Esophagus squamous epithelium (tissue), 5 donors: ENCODE results near the gene EHBP1. TPM values are rescaled to one million over a fixed set of nuclear protein-coding genes. Genes with fewer than 3 reads are reported as not detected.

Source experiments
- DNase-seq: peaks from one replicate; lab custom pipeline; 2025; lab: John Stamatoyannopoulos, UW
- H3K27ac ChIP-seq, 4 donors: fragments of 200-600 bp; sonication (generic); one replicate each; pipeline ENCODE4 v1.5.1; 2016 to 2019; ENCODE audit warnings: mild to moderate bottlenecking in 1 of 4
- H3K27me3 ChIP-seq, 4 donors: fragments of 200-600 bp; sonication (generic); 1 replicate in 3 of 4; 2 replicates in 1 of 4; pipeline versions ENCODE4 v1.5.1 to v1.6.0; 2017 to 2021; ENCODE audit warnings: antibody characterized with exemption in 1 of 4
- H3K36me3 ChIP-seq, 3 donors: fragments of 200-600 bp; sonication (generic); one replicate each; pipeline ENCODE4 v1.5.1; 2016 to 2019
- H3K4me1 ChIP-seq, 3 donors: fragments of 200-600 bp; sonication (generic); one replicate each; pipeline ENCODE4 v1.5.1; 2017 to 2019
- H3K4me3 ChIP-seq, 4 donors: fragments of 200-600 bp; sonication (generic); 1 replicate in 3 of 4; 2 replicates in 1 of 4; pipeline ENCODE4 v1.5.1; 2016 to 2019; ENCODE audit warnings: mild to moderate bottlenecking in 2 of 4, moderate library complexity in 1 of 4
- H3K9me3 ChIP-seq, 3 donors: fragments of 200-600 bp; sonication (generic); one replicate each; pipeline ENCODE4 v1.5.1; 2016 to 2019
- POLR2A ChIP-seq, 4 donors: fragments of 450-650 bp; IDR thresholded peaks; one replicate each; pipeline ENCODE4 v1.6.1; 2017; ENCODE audit warnings: antibody characterized with exemption in 4 of 4, mild to moderate bottlenecking in 4 of 4, moderate library complexity in 3 of 4
- WGBS, 2 donors: methylation state at CpG; one replicate each; pipeline ENCODE4 v1.1.5; 2018; 5-methylcytosine and 5-hydroxymethylcytosine counted together
- intact Hi-C: fragments of 100-400 bp; cut with DNase I; formaldehyde crosslinking; loops from one replicate; pipeline ENCODE4 v1.15.0; 2022
- total RNA-seq, 4 donors: library from RNA; depleted of rRNA; stranded (reverse); fragments of >200 nt; gene quantifications; one replicate each; pipeline ENCODE4 v1.1.0, GENCODE V29; 2016
- TF ChIP-seq, protein P1 (sequence below), 6 experiments: fragments of 450-650 bp in 4 of 6; fragments of 200-600 bp in 2 of 6; sonication (generic) in 2 of 6; IDR thresholded peaks; one replicate each; pipeline ENCODE4 v1.5.1; 2016 to 2019; ENCODE audit warnings: antibody characterized with exemption in 6 of 6, mild to moderate bottlenecking in 4 of 6, moderate library complexity in 4 of 6
- donor health status: DM: yes; HTN: yes; CAD: no.

Gene EHBP1
- total RNA-seq, 4 donors from 2014 or later = 59.6 to 111 (median 77.9) TPM

DNA sequence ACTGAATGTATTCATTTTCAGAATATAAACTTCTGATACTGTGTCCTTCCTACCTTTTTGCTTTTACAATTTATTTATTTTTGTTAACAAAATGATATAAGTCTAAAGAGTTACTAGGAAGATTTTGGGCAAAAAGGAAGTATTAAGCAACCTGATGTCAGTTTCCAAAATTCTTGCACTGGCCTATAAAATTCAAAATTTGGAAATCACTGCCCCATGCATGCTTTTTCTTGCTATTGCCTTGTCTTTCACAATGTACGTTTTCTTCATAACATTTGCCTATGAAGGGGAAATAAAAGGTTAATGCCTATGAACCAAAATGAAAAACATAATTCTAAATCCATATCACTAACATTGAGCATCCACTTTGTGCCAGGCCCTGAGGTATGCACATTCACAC lies 40.1 kb upstream of the EHBP1 start:
- DNase-seq = no peak
- no peak for TF ChIP-seq POLR2A (IDR thresholded peaks at IDR 0.05)
- TF ChIP-seq, protein P1, sequence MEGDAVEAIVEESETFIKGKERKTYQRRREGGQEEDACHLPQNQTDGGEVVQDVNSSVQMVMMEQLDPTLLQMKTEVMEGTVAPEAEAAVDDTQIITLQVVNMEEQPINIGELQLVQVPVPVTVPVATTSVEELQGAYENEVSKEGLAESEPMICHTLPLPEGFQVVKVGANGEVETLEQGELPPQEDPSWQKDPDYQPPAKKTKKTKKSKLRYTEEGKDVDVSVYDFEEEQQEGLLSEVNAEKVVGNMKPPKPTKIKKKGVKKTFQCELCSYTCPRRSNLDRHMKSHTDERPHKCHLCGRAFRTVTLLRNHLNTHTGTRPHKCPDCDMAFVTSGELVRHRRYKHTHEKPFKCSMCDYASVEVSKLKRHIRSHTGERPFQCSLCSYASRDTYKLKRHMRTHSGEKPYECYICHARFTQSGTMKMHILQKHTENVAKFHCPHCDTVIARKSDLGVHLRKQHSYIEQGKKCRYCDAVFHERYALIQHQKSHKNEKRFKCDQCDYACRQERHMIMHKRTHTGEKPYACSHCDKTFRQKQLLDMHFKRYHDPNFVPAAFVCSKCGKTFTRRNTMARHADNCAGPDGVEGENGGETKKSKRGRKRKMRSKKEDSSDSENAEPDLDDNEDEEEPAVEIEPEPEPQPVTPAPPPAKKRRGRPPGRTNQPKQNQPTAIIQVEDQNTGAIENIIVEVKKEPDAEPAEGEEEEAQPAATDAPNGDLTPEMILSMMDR (IDR thresholded peaks at IDR 0.05) = no peak
- WGBS, 2 donors = 34 to 54% methylated on average over 1 of the region's 1 CpG
- no peak overlapping the region for H3K4me3 ChIP-seq
- intact Hi-C loops = no loop called here
- no peaks in the 10 kb centered on the region for H3K27me3 ChIP-seq
- H3K36me3 ChIP-seq = no peaks in the 10 kb centered on the region
- peaks cover 11 to 58% (median 35%) of the 10 kb centered on the region in 3 donors for H3K4me1 ChIP-seq
- H3K9me3 ChIP-seq = no peaks in the 10 kb centered on the region
- peak overlapping the region in 3 of 4 donors; percentile 7 to 80 (median 16) for H3K27ac ChIP-seq

DNA sequence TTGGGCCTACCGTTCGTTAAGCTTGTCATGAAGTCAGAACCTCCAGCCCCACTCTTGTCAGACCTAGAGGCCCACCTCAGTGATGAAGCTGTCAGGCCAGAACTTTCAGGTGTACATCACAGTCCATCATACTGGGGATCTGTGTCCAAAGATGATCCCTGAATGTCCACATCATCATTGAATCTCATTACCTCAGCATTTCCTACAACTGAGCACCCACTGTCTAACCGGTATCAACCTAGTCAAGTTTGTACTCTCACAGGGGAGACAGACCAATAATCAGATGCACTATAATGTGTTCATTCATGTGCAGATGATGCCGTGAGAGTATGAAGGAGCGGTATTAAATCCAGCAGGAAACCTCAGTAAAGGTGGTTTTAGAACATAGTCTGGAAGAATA lies 36.3 kb upstream of the EHBP1 start:
- Histone ChIP-seq H3K27ac (no peak overlapping the region), H3K27me3 (no peaks in the 10 kb centered on the region), H3K4me1 (peaks cover 0 to 20% (median 11%) of the 10 kb centered on the region in 3 donors), H3K36me3 (no peaks in the 10 kb centered on the region), H3K4me3 (no peak overlapping the region), H3K9me3 (no peaks in the 10 kb centered on the region)
- no peak for DNase-seq
- 75 to 83% methylated on average over 5 of the region's 5 CpGs for WGBS, 2 donors
- intact Hi-C loops = no loop called here
- no peak for TF ChIP-seq POLR2A (IDR thresholded peaks at IDR 0.05)
- TF ChIP-seq, protein P1 (IDR thresholded peaks at IDR 0.05) = no peak

DNA sequence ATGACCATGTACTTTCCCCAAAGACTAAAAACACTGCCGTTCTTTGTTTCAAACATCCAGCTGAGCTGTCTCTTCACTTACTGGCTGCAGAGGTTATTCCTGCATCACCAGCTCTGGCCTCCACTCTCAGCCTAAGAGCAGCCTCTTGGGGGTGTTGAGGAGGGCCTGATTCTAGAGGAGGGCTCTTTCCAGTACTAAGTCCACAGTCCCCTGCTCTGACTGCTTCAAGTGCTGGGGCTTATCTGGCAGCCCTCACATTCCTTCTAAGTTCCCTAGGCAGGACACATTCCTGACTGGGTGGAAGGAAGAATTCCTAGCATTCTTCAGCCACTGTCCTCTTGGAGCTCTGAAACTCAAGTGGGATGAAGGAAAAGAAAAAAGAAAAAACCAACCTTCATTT lies 32.9 kb upstream of the EHBP1 start:
- WGBS, 2 donors = 78 to 81% methylated on average over 1 of the region's 1 CpG

GRCh38 chr2:62675062-62675461 lies 30.5 kb upstream of the EHBP1 start:
- Histone ChIP-seq H3K4me3 (no peak overlapping the region), H3K4me1 (no peaks in the 10 kb centered on the region), H3K9me3 (no peaks in the 10 kb centered on the region), H3K27me3 (no peaks in the 10 kb centered on the region), H3K36me3 (no peaks in the 10 kb centered on the region), H3K27ac (no peak overlapping the region)
- intact Hi-C loops = no loop called here
- DNase-seq = no peak
- no peak for TF ChIP-seq POLR2A (IDR thresholded peaks at IDR 0.05)
- TF ChIP-seq, protein P1 (IDR thresholded peaks at IDR 0.05) = no peak

More for the DNA sequence above, 32.9 kb upstream of the EHBP1 start:
- Histone ChIP-seq H3K27ac (no peak overlapping the region), H3K4me3 (no peak overlapping the region), H3K36me3 (no peaks in the 10 kb centered on the region), H3K27me3 (no peaks in the 10 kb centered on the region), H3K9me3 (no peaks in the 10 kb centered on the region), H3K4me1 (no peaks in the 10 kb centered on the region)
- intact Hi-C loops = no loop called here
- TF ChIP-seq, protein P1 (IDR thresholded peaks at IDR 0.05) = no peak
- TF ChIP-seq POLR2A (IDR thresholded peaks at IDR 0.05) = no peak
- no peak for DNase-seq

DNA sequence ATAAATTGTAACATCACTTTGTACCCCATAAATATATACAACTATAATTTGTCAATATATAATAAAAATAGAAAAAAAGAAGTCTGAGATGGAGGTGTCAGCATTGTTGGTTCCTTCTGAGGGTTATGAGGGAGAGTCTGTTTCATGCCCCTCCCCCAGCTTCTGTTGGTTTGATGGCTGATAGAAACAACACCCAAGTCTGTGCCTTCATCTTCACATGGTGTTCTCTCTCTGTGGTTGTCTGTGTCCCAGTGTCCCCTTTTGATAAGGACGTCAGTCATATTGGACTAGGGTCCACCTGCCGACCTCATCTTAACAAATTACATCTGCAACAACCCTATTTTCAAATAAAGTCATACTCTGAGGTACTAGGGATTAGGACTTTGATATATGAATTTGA lies 20.3 kb upstream of the EHBP1 start:
- H3K27ac ChIP-seq = no peak overlapping the region
- WGBS, 2 donors = 88 to 94% methylated on average over 2 of the region's 2 CpGs
- H3K4me1 ChIP-seq = no peaks in the 10 kb centered on the region
- H3K4me3 ChIP-seq = no peak overlapping the region
- no peak for DNase-seq
- no peaks in the 10 kb centered on the region for H3K27me3 ChIP-seq
- H3K9me3 ChIP-seq = no peaks in the 10 kb centered on the region
- TF ChIP-seq, protein P1 (IDR thresholded peaks at IDR 0.05) = no peak
- no peak for TF ChIP-seq POLR2A (IDR thresholded peaks at IDR 0.05)
- no peaks in the 10 kb centered on the region for H3K36me3 ChIP-seq
- intact Hi-C loops = no loop called here
